NCI-H1105 (cell line): ENCODE results near the gene HOXA5.
A peak's percentile ranks its signal among the peaks of the same experiment; 100 is the strongest.

Experiments
- DNase-seq: peaks from one replicate; lab custom pipeline; 2025; lab: John Stamatoyannopoulos, UW

The HOXA5 gene

GRCh38 chr7:27106901-27107240, 36.6 kb downstream of the HOXA5 start:
- DNase-seq, result no peak

GRCh38 chr7:27106181-27106900, 37.1 kb downstream of the HOXA5 start:
- DNase-seq, result no peak

- DNase-seq, result no peak
Observed at GRCh38 chr7:27105301-27106031, 38.0 kb downstream of the HOXA5 start.

- no peak for DNase-seq
Observed at GRCh38 chr7:27104341-27105058, 39.0 kb downstream of the HOXA5 start.

- no peak for DNase-seq
Observed at GRCh38 chr7:27103489-27104226, 39.8 kb downstream of the HOXA5 start.

GRCh38 chr7:27102581-27103442, 40.7 kb downstream of the HOXA5 start, which contains the start of gene HOXA2:
Gene HOXA2, minus strand, starts transcription at chr7:27102683. Its CDS starts 183 bp downstream, at chr7:27102500.
- no peak for DNase-seq

GRCh38 chr7:27101957-27102580, 41.4 kb downstream of the HOXA5 start:
- no peak for DNase-seq

- DNase-seq, result no peak
Observed at GRCh38 chr7:27101171-27101956, 42.1 kb downstream of the HOXA5 start.

- DNase-seq, result no peak
Observed at GRCh38 chr7:27100694-27101170, 42.7 kb downstream of the HOXA5 start.

- no peak for DNase-seq
Observed at GRCh38 chr7:27099453-27100370, 43.8 kb downstream of the HOXA5 start.

GRCh38 chr7:27098578-27099451, 44.7 kb downstream of the HOXA5 start:
- peak; percentile 53 for DNase-seq

- no peak for DNase-seq
Observed at GRCh38 chr7:27097686-27098577, 45.5 kb downstream of the HOXA5 start.

GRCh38 chr7:27096768-27097514, 46.5 kb downstream of the HOXA5 start:
- DNase-seq, result no peak

- peak; percentile 81 for DNase-seq
Observed at GRCh38 chr7:27095897-27096767, 47.3 kb downstream of the HOXA5 start, which contains the start of gene HOXA1. Gene HOXA1, minus strand, starts transcription at chr7:27096000. Its CDS starts 88 bp downstream, at chr7:27095912.
